Measurements from ENCODE around the gene PNPLA7.

GRCh38 chr9:137487454-137488326 is 62.5 kb downstream of the PNPLA7 start:
- TF ChIP-seq CTCF (conservative IDR thresholded peaks at IDR 0.05 in 1 of 2, IDR thresholded peaks at IDR 0.05 in 1 of 2; ENCODE audit: extremely low read depth in 1 of 2, insufficient read depth in 1 of 2, low read depth in 1 of 2, low read length in 2 of 2) (no peak), EZH2 (IDR thresholded peaks at IDR 0.05; ENCODE audit: borderline replicate concordance, low read length) (no peak)

Data from mammary epithelial cell (primary cell).